Vagina (tissue), 2 donors: ENCODE results near the gene KCNIP4. TPM values are rescaled to one million over a fixed set of nuclear protein-coding genes. Genes with fewer than 3 reads are reported as not detected.
"Not testable (repeated sequence)": the region's sequence is repeated elsewhere in the genome, so short reads cannot be mapped to it uniquely, and the experiment has no call there.

ENCODE experiments used
- DNase-seq, 2 donors: peaks; one replicate each; pipeline ENCODE4 v3.0.0-alpha.2; 2017; ENCODE audit errors: extremely low spot score in 2 of 2
- H3K27ac ChIP-seq: fragments of 200-600 bp; sonication (generic); one replicate; pipeline ENCODE4 v1.5.1; 2019
- H3K27me3 ChIP-seq: fragments of 200-600 bp; sonication (generic); one replicate; pipeline ENCODE4 v1.5.1; 2019
- H3K36me3 ChIP-seq, 2 donors: fragments of 200-600 bp; sonication (generic); one replicate each; pipeline ENCODE4 v1.5.1; 2017 to 2019
- H3K4me1 ChIP-seq: fragments of 200-600 bp; sonication (generic); one replicate; pipeline ENCODE4 v1.5.1; 2019
- H3K4me3 ChIP-seq, 2 donors: fragments of 200-600 bp; sonication (generic); 1 replicate in 1 of 2; 2 replicates in 1 of 2; pipeline ENCODE4 v1.5.1; 2016 to 2019
- H3K9me3 ChIP-seq: fragments of 200-600 bp; sonication (generic); one replicate; pipeline ENCODE4 v1.5.1; 2019
- POLR2A ChIP-seq, 2 donors: fragments of 450-650 bp; IDR thresholded peaks; one replicate each; pipeline ENCODE4 v1.6.1; 2017; ENCODE audit warnings: antibody characterized with exemption in 2 of 2, mild to moderate bottlenecking in 2 of 2, moderate library complexity in 2 of 2
- POLR2AphosphoS5 ChIP-seq, 2 donors: sonication (generic); formaldehyde crosslinking; IDR thresholded peaks; one replicate each; pipeline ENCODE4 v1.9.0; 2017; ENCODE audit warnings: antibody characterized with exemption in 2 of 2, mild to moderate bottlenecking in 2 of 2, low read depth in 1 of 2; ENCODE audit not compliant: insufficient read depth in 1 of 2
- intact Hi-C: fragments of 100-400 bp; cut with DNase I; formaldehyde crosslinking; loops from one replicate; pipeline ENCODE4 v1.15.1; 2023
- total RNA-seq: library from RNA; depleted of rRNA; stranded (reverse); fragments of >200 nt; gene quantifications from one replicate; pipeline ENCODE4 v1.2.3, GENCODE V29; 2016
- TF ChIP-seq, protein P1 (sequence below), 3 experiments: fragments of 450-650 bp in 2 of 3; fragments of 200-600 bp in 1 of 3; sonication (generic) in 1 of 3; IDR thresholded peaks; one replicate each; pipeline ENCODE4 v1.5.1; 2017 to 2019; ENCODE audit warnings: antibody characterized with exemption in 3 of 3, mild to moderate bottlenecking in 2 of 3, moderate library complexity in 2 of 3

KCNIP4 gene
- total RNA-seq, 1 donor from 2014 or later: not detected

DNA sequence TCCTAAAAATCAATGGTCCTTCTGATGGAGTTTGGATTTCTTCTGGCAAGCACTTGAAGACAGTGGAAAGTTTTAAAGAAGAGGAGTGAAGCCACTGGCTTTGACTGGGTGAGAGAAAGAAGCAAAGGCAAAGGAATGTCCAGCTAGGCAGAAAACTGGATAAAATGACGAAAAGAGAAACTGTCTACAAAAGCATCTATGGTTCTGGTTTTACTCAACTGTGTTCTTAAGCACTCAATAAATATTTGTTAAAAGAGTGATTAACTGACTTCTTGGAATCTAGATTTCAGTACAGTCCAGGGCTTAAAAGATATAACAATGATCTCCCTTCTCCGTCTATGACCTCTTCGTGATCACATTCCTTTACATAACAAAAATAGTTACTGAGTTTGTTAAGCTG is 1195.9 kb downstream of the KCNIP4 start:
- intact Hi-C loops: no loop called here

DNA sequence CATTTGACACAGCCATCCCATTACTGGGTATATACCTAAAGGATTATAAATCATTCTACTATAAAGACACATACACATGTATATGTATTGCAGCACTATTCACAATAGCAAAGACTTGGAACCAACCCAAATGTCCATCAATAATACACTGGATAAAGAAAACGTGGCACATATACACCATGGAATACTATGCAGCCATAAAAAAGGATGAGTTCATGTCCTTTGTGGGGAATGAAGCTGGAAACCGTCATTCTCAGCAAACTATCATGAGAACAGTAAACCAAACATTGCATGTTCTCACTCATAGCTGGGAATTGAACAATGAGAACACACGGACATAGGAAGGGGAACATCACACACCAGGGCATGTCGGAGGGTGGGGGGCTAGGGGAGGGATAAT is 1202.6 kb downstream of the KCNIP4 start:
- H3K4me3 ChIP-seq, H3K27me3 ChIP-seq, H3K27ac ChIP-seq, H3K9me3 ChIP-seq, H3K4me1 ChIP-seq, DNase-seq, intact Hi-C loops, H3K36me3 ChIP-seq: not testable (repeated sequence)

More for the DNA sequence above, 1195.9 kb downstream of the KCNIP4 start:
- Histone ChIP-seq H3K4me1 (no peaks in the 10 kb centered on the region), H3K4me3 (no peak overlapping the region), H3K9me3 (no peaks in the 10 kb centered on the region), H3K27me3 (no peaks in the 10 kb centered on the region), H3K36me3 (no peaks in the 10 kb centered on the region), H3K27ac (no peak overlapping the region)
- no peak for TF ChIP-seq POLR2A (IDR thresholded peaks at IDR 0.05)
- TF ChIP-seq POLR2AphosphoS5 (IDR thresholded peaks at IDR 0.05; ENCODE audit: insufficient read depth in 1 of 2, low read depth in 1 of 2): no peak
- TF ChIP-seq, protein P1, sequence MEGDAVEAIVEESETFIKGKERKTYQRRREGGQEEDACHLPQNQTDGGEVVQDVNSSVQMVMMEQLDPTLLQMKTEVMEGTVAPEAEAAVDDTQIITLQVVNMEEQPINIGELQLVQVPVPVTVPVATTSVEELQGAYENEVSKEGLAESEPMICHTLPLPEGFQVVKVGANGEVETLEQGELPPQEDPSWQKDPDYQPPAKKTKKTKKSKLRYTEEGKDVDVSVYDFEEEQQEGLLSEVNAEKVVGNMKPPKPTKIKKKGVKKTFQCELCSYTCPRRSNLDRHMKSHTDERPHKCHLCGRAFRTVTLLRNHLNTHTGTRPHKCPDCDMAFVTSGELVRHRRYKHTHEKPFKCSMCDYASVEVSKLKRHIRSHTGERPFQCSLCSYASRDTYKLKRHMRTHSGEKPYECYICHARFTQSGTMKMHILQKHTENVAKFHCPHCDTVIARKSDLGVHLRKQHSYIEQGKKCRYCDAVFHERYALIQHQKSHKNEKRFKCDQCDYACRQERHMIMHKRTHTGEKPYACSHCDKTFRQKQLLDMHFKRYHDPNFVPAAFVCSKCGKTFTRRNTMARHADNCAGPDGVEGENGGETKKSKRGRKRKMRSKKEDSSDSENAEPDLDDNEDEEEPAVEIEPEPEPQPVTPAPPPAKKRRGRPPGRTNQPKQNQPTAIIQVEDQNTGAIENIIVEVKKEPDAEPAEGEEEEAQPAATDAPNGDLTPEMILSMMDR (IDR thresholded peaks at IDR 0.05): no peak
- DNase-seq: no peak

DNA sequence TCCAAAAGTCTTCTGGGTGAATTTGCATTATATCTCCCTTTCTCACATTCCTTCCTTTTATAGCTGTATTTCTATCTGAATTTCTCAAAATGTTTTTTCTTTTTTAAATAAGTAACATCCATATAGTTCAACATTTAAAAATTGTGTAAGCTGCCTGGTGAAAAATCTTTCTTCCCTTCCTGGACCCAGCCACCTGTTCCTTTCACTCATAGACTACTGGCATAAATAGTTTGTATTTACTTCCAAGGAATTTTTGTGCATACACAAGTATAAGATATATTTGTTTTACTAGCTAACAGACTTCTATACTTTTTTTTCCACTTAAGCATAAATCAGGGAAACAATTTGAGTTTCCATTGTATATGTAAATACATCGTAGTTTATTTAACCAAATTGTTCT is 1212.6 kb downstream of the KCNIP4 start:
- peaks cover 0 to 25% of the 10 kb centered on the region in 2 donors for H3K36me3 ChIP-seq

DNA sequence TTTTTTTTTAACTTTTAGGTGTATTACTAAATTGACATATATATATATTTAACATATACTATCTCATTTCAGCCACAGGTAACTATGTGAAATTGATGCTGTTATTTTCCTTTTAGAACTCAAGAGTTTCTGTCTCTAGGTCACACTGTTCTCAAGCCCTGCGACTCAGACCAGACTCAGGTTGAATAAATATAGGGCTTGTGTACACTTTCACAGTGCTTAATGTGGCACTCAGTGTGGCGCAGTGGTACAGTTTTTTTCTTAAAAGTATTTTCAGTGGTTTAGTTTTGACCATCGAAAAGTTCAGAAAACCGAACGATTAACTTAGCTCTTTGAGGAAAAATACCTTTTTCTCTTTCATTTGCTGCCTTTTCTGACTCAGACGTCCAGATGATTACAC is 1223.7 kb downstream of the KCNIP4 start:
- Histone ChIP-seq H3K27me3 (no peaks in the 10 kb centered on the region), H3K4me3 (no peak overlapping the region), H3K36me3 (peaks cover 0 to 57% of the 10 kb centered on the region in 2 donors), H3K9me3 (peaks cover 5% of the 10 kb centered on the region), H3K27ac (no peak overlapping the region), H3K4me1 (no peaks in the 10 kb centered on the region)
- intact Hi-C loops: loop anchor here (5.0 kb wide), 1 partner anchor 1978 kb away; no protein-coding TSS in a partner anchor
- no peak for TF ChIP-seq POLR2A (IDR thresholded peaks at IDR 0.05)
- TF ChIP-seq, protein P1 (IDR thresholded peaks at IDR 0.05): no peak
- TF ChIP-seq POLR2AphosphoS5 (IDR thresholded peaks at IDR 0.05; ENCODE audit: insufficient read depth in 1 of 2, low read depth in 1 of 2): no peak
- DNase-seq: no peak

More for the DNA sequence above, 1212.6 kb downstream of the KCNIP4 start:
- H3K27ac ChIP-seq: no peak overlapping the region
- intact Hi-C loops: no loop called here
- no peaks in the 10 kb centered on the region for H3K9me3 ChIP-seq
- DNase-seq: no peak
- TF ChIP-seq, protein P1 (IDR thresholded peaks at IDR 0.05): no peak
- TF ChIP-seq POLR2A (IDR thresholded peaks at IDR 0.05) (no peak), POLR2AphosphoS5 (IDR thresholded peaks at IDR 0.05; ENCODE audit: insufficient read depth in 1 of 2, low read depth in 1 of 2) (no peak)
- no peaks in the 10 kb centered on the region for H3K27me3 ChIP-seq
- no peak overlapping the region for H3K4me3 ChIP-seq
- H3K4me1 ChIP-seq: no peaks in the 10 kb centered on the region

DNA sequence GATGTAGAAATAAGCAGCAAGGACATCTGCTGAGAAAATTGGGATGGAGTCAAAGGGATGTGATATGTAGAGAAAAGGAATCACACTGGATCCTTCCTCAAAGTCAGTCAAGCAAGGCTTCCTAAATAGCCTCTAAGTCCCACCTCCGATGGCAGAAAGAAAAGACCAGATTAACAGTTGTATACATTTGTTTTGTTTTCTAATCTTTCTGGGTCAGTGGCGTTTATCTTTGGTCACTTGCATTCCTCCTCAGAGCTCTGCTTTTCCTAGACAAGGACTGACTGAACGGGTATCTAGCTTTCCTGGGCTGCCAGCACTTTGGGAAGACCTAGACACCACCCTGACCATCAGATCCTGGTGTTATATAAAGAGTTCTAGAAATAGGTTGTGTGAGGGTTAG is 1225.1 kb downstream of the KCNIP4 start:
- Histone ChIP-seq H3K27ac (no peak overlapping the region), H3K4me3 (no peak overlapping the region), H3K4me1 (no peaks in the 10 kb centered on the region), H3K9me3 (peaks cover 5% of the 10 kb centered on the region), H3K27me3 (no peaks in the 10 kb centered on the region), H3K36me3 (peaks cover 0 to 67% of the 10 kb centered on the region in 2 donors)
- no peak for DNase-seq
- intact Hi-C loops: loop anchor here (5.0 kb wide), 1 partner anchor 1976 kb away; no protein-coding TSS in a partner anchor
- TF ChIP-seq POLR2AphosphoS5 (IDR thresholded peaks at IDR 0.05; ENCODE audit: insufficient read depth in 1 of 2, low read depth in 1 of 2) (no peak), POLR2A (IDR thresholded peaks at IDR 0.05) (no peak)
- TF ChIP-seq, protein P1 (IDR thresholded peaks at IDR 0.05): no peak
